NOMO-1 treated with DMSO at 0.1 percent for 48 hours (cell line): ENCODE measurements around the gene CAVIN2.

Source experiments
- DNase-seq: peaks from one replicate; lab custom pipeline; 2025; ENCODE audit not compliant: unreplicated experiment; lab: John Stamatoyannopoulos, UW

CAVIN2 gene, protein sequence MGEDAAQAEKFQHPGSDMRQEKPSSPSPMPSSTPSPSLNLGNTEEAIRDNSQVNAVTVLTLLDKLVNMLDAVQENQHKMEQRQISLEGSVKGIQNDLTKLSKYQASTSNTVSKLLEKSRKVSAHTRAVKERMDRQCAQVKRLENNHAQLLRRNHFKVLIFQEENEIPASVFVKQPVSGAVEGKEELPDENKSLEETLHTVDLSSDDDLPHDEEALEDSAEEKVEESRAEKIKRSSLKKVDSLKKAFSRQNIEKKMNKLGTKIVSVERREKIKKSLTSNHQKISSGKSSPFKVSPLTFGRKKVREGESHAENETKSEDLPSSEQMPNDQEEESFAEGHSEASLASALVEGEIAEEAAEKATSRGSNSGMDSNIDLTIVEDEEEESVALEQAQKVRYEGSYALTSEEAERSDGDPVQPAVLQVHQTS

DNA sequence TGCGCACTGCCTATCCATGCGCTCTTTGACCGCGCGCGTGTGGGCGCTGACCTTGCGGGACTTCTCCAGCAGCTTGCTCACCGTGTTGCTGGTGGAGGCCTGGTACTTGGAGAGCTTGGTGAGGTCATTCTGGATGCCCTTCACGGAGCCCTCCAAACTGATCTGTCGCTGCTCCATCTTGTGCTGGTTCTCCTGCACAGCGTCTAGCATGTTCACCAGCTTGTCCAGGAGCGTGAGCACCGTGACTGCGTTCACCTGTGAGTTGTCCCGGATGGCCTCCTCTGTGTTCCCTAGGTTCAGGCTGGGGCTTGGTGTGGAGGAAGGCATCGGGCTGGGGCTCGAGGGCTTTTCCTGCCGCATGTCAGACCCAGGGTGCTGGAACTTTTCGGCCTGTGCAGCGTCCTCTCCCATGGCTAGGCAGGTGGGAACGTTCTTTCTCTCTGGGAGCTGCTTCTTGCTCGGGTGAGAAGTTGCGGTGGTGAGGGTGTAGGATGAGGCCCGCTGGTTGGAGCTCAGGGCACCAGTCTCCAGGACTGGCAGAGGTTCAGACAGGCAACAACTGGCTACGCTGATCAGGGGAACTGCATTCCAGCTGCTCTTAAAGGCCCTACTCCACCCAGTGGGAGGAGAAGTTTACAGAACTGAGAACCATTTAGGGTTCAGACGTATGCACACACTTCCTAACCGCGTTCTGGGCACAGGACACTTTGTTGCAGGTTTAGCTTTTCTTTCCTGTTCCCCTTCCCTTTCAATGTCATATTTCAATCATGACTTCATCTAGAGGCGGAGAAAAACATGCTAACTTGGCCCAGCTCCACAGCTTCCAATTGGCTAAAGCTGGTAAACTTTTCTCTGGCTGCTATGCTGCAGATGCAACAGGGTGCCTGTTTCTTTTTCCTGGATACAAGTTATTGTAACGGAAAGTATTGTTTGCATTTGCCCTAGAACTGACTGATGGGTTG, at the start of gene CAVIN2:
Gene CAVIN2, minus strand, starts transcription at position 574 of the 962 bp plus-strand sequence. Its CDS starts 163 bp downstream, at position 411.
- DNase-seq: no peak

DNA sequence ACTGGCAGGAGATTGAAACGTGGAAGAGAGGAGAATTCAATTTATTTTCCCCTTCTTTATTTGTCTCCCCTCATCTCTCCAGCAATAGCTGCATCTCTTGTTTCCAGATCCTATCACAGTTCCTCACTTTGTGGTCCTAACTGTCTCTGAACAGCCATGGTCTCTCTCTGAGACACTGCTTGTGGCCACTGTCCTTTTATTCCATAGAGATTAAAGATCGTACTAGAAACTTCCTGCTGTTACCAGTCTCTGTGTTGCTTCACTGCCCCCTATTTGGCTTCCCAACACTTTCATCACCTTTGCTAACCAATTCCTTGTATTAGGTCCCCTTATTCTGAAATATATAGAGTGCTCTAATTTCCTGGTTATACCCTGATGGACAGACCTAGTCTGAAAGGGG, 48.9 kb upstream of the CAVIN2 start:
- no peak for DNase-seq

DNA sequence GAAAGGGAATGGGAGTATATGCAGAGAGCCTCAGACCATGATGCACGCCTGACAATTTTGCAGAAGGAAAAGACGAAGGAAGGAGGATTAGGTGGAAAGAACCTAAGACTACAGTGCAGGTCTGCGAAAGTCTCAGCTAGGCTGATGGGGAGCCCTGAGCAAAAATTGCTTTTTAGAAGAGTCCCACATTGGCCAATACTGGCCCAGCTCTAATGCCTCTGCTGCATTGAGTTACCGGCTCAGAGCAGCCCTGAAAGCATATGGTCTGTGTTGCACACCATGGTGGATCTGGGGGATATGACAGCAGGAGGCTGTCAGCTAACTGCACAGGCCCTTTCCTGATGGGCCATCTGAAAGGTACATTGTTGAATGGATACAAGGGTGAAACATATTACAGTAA, 48.3 kb upstream of the CAVIN2 start:
- DNase-seq: no peak

DNA sequence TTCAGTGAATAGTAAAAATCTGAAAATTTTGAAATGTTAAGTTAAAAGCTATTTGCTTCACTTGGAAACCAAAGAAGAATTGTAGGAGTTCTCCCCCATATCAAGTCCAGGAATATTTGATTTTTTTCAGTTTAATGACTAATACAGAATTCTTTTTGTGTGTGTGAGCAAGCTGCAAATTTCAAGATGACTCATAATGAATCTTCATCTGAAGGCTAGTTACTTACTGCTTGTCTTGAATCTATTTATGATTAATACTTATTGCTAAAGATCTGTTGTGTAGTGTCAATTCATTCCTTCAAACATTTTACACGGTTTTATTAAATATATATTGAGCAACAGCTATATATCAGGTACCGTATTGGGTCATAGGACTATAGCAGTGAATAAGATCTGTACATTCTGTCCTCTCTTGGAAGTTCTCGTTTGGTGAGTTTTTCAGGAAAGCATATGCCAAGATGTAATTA, 47.8 kb upstream of the CAVIN2 start:
- no peak for DNase-seq

GRCh38 chr2:191892391-191892790, 45.5 kb upstream of the CAVIN2 start:
- DNase-seq: no peak

- DNase-seq: no peak
These were observed 44.8 kb upstream of the CAVIN2 start for GRCh38 chr2:191891656-191892055.

DNA sequence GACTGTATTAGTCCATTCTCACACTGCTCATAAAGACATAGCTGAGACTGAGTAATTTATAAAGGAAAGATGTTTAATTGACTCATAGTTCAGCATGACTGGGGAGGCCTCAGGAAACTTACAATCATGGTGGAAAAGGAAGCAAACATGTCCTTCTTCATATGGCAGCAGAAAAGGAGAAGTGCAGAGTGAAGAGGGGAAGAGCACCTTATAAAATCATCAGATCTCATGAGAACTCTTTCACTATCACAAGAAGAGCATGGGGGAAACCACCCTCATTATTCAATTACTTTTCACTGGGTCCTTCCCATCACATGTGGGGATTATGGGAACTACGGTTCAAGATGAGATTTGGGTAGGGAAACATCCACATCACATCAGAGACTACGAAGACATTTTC, 43.0 kb upstream of the CAVIN2 start:
- no peak for DNase-seq

DNA sequence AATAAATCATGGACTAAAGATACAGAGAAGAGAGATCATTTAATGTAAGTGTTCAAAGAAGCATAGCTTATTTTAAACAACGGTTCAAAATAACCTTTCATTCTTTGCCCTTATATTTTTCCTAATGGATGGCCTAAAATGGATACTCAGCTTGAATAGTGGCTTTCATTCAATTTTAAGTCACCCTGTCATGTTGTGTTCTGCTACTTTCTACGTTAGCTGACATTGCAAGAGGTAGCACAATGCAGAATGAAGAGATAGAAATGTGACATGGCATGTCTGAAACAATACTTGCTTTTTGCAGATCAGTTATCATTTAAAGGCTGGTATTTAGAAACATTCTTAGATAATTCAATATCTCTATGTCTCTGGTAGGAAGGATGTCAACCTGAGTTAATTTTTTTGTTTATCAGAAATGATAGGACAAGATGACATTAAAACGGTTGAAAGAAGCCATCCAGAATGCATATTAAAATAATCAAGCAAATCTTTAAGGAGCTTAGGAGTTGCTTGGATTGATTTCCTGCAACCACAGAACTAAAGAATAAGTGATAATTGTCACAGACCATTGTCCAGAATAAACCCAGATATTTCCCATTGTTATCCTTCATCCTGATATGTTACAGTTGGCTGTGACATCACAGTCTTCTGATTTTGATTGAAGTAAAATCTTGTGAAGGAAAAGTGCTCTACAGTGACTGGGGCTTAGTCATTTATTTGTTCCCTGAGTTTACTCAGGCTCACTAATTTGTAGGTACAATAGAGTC, 41.7 kb upstream of the CAVIN2 start:
- DNase-seq: no peak

GRCh38 chr2:191885650-191886049, 38.8 kb upstream of the CAVIN2 start:
- DNase-seq: no peak

DNA sequence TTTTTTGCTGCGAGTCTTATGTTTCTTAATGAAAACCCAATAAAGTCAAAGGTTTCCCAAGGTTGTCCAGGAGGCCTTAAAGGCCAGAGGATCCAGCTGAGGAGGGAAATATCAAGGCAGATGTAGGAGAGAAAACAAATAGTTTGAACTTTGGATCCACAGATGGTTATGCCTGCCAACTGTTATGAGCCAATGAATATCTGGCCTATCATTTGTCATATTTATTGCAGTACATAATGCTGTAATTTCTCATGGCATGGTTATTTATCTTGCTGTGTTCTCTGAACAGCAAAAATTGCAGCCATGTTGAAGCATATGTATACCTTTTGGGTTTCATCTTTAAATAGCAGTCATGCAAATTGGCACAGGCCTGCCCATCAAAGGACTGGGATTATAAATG, 38.2 kb upstream of the CAVIN2 start:
- no peak for DNase-seq

DNA sequence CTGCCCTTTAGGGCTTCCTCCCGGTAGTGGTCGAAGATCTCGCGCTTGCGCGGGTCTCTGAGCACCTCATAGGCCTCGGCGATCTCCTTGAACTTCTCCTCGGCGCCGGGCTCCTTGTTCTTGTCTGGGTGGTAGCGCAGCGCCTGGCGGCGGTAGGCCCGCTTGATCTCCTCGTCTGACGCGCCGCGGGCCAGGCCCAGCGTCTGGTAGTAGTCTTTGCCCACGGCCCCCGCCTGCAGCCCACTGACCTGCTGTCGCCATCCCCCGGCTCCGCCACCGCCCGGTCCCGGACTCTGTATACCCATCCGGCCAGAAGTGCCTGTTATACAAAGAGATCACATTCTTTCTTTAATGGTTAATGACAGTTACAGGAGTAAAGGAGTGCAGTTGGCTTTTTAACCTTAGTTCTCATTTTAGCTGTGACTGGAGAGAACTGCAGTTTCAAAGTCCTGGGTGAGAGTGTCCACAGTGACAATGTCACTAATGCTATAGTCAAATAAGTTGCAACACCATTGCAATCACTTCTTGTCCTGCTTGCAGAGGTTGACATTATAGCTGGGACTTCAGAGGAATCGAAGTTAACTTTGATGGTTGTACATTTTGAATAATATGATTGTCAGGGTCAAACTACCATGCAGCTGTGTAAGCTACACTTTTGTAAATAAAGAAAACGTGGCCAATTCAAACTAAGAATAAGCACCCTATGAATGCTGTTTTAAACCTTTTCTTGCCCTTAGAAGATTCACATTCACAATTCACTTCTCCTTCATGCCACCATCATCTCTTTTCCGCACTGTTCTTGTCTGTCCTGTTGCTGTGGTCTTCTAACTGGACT, 35.3 kb upstream of the CAVIN2 start:
- DNase-seq: no peak

DNA sequence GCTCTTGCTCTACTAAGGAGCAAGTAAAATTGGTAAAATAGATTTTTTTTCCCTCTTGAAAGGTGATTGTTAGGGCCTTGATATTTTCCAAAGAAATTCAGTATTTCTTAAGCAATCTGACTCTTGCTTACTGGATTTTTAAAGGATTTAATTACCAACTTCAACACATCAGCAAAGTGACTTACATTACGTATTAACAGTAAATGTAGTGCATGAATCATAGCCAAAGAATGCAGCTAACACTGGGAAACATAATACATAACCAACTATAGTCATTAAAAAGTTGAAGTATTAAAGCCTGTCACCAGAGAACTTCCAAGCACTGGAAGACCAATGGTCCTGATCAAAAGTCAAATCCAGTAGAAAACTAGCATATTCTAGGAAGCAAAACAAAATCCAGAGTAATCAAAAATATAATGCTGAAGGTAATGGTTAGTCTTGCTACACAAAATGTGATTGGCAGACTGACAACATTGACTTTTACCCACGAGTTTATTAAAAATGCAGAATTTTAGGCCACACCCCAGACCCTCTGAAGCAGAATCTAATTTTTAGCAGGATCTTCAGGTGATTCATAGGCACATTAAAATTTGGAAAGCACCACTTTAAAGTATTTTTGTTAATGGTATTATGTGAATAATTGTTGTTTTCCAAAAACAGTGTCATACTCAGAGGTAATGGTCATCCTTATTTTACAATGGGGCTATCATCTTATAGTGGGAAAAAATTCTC, 31.8 kb upstream of the CAVIN2 start:
- DNase-seq: no peak

GRCh38 chr2:191877875-191878274, 31.0 kb upstream of the CAVIN2 start:
- no peak for DNase-seq

GRCh38 chr2:191875859-191876258, 29.0 kb upstream of the CAVIN2 start:
- no peak for DNase-seq

DNA sequence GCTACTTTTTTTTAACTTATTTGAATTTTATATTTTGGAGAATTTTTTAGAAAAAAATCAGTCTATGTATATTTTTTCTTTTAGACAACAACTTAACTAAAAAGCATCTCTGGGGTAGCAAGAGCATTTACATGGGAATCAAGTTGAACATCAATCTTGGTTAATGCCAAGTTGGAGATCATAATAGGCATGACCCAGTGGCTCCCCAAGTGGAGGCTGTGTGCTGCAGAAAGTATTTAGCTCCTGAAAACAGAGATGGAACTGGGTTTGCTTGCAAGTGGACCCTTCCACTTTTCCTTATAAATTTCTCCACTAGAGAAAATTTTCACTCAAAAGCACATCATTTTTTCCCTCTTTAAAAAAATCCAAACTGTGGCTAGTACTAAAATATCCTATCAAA, 23.9 kb upstream of the CAVIN2 start:
- DNase-seq: no peak

- no peak for DNase-seq
These were observed 22.9 kb upstream of the CAVIN2 start for GRCh38 chr2:191869781-191870180.

- no peak for DNase-seq
These were observed 22.3 kb upstream of the CAVIN2 start for GRCh38 chr2:191869178-191869577.

GRCh38 chr2:191867507-191867847, 20.6 kb upstream of the CAVIN2 start:
- no peak for DNase-seq

DNA sequence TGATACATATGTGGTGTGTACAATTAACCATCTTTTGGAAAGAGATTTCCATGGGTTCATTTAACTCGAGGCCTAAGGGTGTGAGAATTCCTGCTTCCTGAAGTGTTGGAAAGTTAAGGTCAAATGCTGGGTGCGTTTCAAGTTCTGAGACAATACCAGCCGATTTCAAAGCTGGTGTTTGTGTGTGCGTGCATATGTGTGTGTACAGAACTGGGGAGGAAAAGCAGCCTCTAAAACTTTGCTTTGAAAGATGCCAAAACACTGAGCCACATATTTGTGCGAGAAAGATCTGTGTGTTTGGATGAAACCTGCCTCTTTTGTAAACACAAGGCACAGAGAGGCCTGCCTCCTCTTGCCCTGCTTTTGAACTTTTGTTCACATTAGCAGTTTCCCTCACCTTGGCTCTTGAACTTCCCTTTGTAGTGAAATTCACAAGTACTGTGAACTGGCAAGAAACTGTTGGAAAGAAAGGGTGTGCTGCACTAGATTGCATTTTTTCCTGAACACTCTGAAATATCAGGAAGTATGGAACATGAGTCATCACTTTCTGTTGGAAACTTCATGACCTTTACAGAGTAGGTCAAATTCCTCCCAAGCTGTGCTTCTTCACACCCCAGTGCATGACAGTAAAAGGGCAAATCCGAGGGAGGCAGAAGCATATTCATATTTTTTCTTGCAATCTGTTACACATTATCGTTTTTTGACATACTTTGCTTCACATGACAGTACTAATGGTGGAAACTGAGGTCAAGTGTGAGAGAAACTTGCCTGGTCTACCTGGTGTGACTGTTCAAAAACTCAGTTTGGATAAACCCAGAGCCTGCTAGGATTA, 20.0 kb upstream of the CAVIN2 start:
- no peak for DNase-seq
